NCI-H345 treated with DMSO at 0.1 percent for 48 hours (cell line): Measurements from ENCODE around the gene ATP1B2.
"Not testable (repeated sequence)": the region's sequence is repeated elsewhere in the genome, so short reads cannot be mapped to it uniquely, and the experiment has no call there.

Source experiments
- DNase-seq: peaks from one replicate; lab custom pipeline; 2025; ENCODE audit not compliant: unreplicated experiment; lab: John Stamatoyannopoulos, UW

The ATP1B2 gene

DNA sequence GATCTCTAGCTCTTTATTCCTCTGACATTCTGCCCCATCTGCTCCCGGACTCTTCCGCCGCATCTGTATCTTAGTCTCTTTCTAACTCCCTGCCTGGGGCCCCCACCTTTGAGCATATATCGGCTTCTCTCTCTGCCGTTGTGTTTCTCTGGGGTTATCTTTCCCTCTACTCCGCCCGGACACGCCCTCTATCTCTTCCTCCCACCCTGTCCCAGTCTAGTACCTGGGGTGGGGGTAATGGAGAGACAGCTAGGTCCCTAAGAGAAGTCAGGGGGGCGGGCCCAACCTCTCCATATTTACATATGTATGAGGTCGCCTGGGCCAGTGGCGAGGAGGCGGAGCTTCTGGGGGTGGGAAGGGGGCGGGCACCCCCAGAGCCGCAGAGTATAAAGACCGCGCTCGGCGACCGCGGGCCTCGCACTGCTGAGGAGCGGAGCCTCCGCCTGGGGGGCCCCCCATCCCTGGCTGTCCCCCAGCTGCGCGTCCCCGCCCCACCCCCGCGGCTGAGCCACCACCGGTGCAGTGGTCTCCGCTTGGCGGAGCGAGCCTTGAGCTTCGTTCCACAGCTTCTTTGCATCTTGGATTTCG lies at the start of gene ATP1B2:
Gene ATP1B2, plus strand, starts transcription at position 418 of the 588 bp plus-strand sequence. CDS start 593 bp downstream, outside the sequence.
- peak; percentile 32 for DNase-seq

- DNase-seq: no peak
These were observed 44.4 kb upstream of the ATP1B2 start for GRCh38 chr17:7606280-7606679.

DNA sequence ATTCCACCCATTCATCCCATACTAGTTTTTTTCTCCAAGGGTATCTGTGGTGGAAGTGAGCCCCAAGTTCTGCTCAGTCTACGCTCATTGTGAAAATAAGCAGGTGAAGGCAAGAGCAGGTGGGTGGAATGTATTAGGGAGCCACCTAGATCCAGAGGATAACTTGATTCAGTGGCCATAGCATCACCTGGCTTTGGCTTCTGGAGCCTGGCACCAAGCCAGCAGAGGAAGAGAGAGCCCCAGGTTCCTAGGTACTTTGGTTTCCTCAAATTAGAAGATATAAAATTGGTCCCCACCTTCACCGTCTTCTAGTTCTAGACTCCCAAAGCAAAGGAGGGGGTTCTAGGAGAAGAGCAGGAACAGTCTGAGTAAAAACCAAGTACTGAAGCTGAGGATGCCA lies 40.1 kb upstream of the ATP1B2 start:
- no peak for DNase-seq

DNA sequence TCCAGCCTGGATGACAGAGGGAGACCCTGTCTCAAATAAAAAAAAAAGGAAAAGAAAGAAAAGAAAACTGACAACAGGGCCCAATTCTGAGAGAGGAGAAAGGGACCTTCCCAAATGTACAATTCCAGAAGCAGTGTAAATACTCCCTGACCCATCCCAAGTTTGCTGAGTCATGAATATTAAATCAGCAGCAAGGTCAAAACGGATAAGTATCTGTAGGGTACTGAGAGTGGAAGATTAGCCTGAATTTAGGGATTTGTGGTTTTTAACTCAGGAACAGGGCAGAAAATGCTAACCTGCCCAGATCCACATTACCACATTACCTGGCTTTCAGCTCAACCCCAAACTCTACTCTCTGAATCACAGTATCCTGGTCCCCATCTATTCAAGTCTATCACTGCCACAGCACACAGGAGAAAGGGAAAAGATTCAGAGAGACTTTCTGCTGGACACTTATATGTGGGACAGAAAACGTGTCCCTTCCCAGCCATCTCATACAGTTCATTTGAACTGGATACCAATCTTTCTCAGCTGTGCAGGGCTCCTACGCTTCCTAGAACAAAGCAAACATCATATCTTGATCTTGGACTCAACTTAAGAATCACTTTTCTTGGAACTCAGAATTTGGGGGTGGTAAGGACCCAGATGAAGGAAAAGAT lies 39.0 kb upstream of the ATP1B2 start:
- no peak for DNase-seq

- no peak for DNase-seq
These were observed 38.5 kb upstream of the ATP1B2 start for GRCh38 chr17:7612294-7612640.

GRCh38 chr17:7613769-7614424 lies 36.8 kb upstream of the ATP1B2 start:
- no peak for DNase-seq

DNA sequence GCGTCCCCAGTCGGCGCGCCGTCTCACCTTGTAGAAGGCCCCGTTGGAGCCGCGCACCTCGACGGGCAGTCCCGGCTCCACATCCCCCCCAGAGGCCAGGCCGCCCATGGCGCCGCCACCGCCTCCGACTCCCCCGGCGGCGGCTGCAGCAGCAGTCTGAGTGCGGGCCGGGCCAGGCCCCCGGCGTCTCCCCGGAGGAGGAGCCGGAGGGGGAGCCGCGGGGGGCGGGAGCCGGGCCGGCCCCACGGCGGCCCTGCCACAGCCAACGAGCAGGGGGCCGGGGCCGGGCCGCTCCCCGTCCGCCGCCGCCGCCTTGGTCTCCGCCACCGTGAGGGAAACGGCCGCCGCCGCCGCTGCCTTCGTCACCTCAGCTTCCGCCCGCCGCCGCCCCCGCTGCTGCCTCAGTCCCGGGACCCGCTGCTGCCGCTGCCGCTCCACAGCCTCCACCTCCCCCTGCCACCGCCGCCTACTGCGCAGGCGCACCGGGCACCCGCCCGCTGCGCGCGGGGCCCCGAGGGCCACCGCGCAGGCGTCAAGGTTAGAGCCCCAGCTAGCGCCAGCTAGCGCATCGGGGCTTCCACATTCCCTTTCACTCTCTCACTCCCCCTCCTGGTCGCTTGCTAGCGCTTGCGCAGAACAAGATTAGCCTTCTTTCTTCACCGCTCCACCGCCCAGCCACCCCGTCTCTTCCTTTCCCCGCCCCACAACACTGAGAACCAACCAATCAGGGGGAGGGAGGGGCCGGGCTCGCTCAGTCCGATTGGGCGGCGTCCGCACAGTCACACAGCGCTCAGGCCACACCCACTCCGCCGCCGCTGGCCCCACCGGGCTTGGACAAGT lies 36.1 kb upstream of the ATP1B2 start, which contains the start of gene FXR2:
Gene FXR2, minus strand, starts transcription at position 473 of the 840 bp plus-strand sequence. Its CDS starts 365 bp downstream, at position 108.
- peak; percentile 96 for DNase-seq

DNA sequence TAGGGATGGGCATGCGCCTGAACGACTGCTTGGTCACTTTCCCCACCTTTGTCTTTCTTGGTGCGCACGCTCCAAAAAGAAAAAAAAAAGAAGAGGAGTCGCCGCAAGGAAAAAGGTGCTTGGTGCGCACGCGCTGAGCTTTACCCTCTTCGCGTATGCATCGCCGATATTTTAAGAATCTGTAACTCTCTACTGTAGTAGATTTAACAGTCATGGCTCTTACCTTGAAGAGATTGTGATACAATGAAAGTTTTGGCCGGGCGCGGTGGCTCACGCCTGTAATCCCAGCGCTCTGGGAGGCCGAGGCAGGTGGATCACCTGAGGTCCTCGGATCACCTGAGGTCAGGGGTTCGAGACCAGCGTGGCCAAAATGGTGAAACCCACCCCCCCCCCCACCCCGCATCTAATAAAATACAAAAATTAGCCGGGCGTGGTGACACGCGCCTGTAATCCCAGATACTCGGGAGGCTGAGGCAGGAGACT lies 35.4 kb upstream of the ATP1B2 start:
- DNase-seq: no peak

GRCh38 chr17:7618608-7619007 lies 32.1 kb upstream of the ATP1B2 start:
- no peak for DNase-seq

DNA sequence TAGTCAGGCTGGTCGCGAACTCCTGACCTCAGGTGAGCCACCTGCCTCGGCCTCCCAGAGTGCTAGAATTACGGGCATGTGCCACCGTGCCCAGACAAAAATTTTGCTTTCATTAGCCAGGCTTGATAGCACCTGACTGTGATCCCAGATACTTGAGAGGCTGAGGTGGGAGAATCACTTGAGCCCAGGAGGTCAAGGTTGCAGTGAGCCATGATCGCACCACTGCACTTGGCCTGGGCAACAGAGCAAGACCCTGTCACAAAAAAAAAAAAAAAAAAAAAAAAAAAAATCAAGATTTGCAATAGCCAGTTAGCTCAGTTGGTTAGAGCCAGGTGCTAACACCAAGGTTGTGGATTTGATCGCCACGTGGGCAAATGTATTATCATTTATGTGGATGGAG lies 29.9 kb upstream of the ATP1B2 start:
- no peak for DNase-seq

DNA sequence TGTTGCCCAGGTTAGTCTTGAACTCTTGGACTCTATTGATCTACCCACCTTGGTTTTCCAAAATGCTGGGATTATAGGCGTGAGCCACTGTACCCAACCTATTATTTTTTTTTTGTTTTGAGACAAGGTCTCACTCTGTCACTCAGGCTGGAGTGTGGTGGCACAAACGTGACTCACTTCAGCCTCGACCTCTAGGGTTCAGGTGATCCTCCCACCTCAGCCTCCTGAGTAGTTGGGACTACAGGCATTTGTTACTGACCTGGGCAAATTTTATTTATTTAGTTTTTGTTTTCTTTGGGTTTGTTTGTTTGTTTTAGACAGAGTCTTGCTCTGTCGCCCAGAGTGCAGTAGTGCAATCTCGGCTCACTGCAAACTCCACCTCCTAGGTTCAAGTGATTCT lies 27.1 kb upstream of the ATP1B2 start:
- no peak for DNase-seq

- not testable (repeated sequence) for DNase-seq
These were observed 25.0 kb upstream of the ATP1B2 start for GRCh38 chr17:7625749-7626148.

DNA sequence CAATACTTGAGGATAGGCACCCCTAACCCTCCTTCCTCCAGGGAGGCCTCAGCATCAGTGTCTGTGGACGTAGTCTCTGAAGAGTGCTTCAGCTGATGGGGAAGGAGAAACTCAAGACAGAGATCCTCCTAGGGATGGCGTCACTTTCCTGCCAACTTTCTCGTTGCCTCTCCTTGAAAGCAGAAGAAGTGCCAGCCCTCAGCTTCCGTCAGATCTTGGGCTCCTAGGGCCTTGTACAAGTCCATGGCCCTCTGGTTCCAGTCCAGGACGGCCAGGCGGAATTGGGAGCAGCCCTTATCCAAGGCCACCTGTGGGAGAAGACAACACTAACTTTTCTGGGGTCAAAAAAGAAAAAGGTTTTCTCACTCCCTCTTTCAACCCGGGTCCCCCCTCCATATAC lies 24.4 kb upstream of the ATP1B2 start:
- DNase-seq: no peak

DNA sequence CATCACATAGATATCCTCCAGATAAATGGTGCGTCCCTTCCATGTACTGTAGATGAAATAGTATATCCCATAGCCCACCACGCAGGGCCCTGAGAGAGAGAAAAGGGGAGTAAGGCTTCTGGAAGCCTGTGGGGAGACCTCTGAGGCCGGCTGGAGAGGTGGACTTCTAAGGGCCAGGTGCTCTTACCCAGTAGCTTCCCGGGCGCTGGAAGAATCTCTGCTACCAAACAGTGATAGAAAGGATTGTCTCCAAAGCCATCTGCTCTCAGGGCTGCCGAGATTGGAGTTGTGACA lies 23.8 kb upstream of the ATP1B2 start:
- DNase-seq: no peak

DNA sequence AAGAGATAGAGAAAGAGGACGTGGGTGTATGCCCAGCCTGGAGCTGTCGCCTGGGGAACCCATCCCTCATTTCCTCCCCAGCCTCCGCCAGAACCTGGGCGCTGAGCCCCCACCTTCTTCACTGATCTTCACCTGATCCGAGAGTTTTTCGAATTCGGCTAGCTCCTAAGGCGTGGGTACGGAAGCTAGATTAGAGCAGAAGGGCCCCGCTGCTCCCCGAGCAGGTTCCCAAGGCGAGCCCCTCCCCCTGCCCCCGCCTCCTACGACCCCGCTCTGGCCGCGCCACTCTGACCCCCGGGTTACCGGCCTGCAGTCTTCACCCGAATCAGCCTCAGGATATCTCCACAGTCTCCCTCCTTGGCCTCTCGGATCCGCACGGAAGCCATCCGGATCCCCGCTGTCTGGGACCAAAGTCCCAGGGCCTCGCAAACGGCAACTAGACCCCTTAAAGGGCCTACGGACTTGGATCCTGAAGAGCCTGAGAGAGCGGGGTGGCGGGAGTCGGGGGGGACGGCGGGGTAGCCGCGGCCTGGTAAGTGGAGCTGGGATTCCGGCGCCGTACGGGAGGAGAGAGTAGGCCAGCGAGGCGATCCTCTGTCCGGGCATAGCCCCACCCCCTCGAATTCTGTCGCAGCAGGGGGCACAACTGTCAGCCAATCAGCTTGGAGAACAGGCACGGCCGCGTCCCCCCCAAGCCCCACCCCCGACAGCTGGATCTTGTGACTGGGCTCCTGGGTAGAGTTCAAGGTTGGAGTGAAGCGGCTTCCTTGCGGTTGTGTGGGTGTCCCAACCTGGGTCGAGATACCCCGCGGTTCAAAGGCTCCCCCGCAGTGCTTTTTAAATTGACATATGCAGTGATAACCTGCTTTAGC lies 23.2 kb upstream of the ATP1B2 start, which contains the start of gene SAT2:
Gene SAT2, minus strand, starts transcription at position 572 of the 872 bp plus-strand sequence. Its CDS starts 186 bp downstream, at position 386.
- DNase-seq: peak; percentile 24

DNA sequence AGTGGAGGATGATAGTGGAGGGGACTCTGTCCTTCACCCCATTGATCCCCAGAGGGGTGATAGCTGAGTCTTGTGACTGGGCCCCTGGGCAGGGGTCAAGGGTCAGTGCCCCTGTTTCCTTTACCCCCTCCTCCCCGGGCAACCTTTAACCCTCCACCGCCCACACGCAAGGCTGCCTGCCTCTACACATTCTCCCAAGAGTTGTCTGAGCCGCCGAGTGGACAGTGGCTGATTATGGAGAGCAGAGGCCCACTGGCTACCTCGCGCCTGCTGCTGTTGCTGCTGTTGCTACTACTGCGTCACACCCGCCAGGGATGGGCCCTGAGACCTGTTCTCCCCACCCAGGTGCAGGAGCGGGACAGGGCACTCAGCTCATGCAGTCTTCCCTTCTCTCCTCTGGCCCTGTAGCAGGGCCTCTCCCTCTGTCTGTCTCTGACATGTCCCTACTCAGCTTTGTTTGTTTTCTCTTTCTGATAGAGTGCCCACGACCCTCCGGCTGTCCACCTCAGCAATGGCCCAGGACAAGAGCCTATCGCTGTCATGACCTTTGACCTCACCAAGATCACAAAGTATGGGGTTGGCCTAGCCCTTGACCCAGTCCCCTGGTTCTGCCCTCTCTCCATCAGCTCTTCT lies 20.7 kb upstream of the ATP1B2 start, which contains the start of gene SHBG:
Gene SHBG, plus strand, starts transcription at position 197 of the 633 bp plus-strand sequence. Its CDS starts 38 bp downstream, at position 235.
- no peak for DNase-seq

DNA sequence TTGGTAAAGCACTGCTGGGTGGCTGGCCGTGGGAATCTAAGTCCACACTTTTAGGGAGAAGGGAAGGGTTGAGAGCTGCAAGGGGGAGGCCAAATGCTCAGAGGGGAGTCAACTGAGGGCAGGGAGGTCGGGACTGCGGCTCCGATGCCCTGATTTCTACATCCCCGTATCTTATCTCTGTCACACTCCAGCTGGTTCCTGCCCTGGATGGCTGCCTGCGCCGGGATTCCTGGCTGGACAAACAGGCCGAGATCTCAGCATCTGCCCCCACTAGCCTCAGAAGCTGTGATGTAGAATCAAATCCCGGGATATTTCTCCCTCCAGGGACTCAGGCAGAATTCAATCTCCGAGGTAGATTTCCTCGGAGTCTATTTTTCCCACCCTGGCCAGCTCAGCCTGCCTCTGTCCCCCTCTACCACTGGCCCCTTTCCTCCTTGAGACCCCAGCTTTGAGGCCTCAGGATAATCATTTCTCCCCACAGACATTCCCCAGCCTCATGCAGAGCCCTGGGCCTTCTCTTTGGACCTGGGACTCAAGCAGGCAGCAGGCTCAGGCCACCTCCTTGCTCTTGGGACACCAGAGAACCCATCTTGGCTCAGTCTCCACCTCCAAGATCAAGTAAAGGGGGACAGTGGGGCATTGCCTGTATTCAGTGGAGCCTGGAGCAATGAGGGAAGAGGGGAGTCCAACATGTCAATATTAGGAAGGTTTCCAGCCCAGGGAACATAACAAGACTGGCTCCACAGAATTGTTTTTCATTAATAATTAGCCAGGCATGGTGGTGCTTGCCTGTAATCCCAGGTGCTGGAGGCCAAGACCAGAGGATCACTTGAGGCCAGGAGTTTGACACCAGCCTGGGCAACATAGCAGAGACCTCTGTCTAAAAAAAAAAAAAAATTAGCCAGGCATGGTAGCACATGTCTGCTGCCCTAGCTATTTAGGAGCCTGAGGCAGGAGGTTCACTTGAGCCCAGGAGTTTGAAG lies 19.0 kb upstream of the ATP1B2 start:
- no peak for DNase-seq

GRCh38 chr17:7632492-7632894 lies 18.2 kb upstream of the ATP1B2 start:
- no peak for DNase-seq

- DNase-seq: no peak
These were observed 17.6 kb upstream of the ATP1B2 start for GRCh38 chr17:7633093-7633492.
